Ascending aorta (tissue), 2 donors: ENCODE results near the gene MRPS5. TPM values are rescaled to one million over a fixed set of nuclear protein-coding genes. Genes with fewer than 3 reads are reported as not detected.

Source experiments
- DNase-seq, 2 donors: peaks; one replicate each; pipeline ENCODE4 v3.0.0-alpha.2; 2019; ENCODE audit warnings: low spot score in 2 of 2
- H3K27ac ChIP-seq, 2 donors: fragments of 200-600 bp; sonication (generic); one replicate each; pipeline ENCODE4 v1.5.1; 2016 to 2017; ENCODE audit warnings: mild to moderate bottlenecking in 1 of 2
- H3K27me3 ChIP-seq: fragments of 200-600 bp; sonication (generic); one replicate; pipeline ENCODE4 v1.5.1; 2017
- H3K36me3 ChIP-seq, 2 donors: fragments of 200-600 bp; sonication (generic); one replicate each; pipeline ENCODE4 v1.5.1; 2016
- H3K4me1 ChIP-seq, 2 donors: fragments of 200-600 bp; sonication (generic); one replicate each; pipeline ENCODE4 v1.5.1; 2016 to 2017; ENCODE audit warnings: mild to moderate bottlenecking in 1 of 2
- H3K4me3 ChIP-seq, 2 donors: fragments of 200-600 bp; sonication (generic); one replicate each; pipeline ENCODE4 v1.5.1; 2016 to 2017; ENCODE audit warnings: mild to moderate bottlenecking in 1 of 2
- H3K9me3 ChIP-seq, 2 donors: fragments of 200-600 bp; sonication (generic); one replicate each; pipeline ENCODE4 v1.5.1; 2016
- CTCF ChIP-seq, 3 experiments: fragments of 200-600 bp in 2 of 3; fragments of 450-650 bp in 1 of 3; sonication (generic) in 2 of 3; IDR thresholded peaks; one replicate each; pipeline ENCODE4 v1.5.1; 2016 to 2019; ENCODE audit warnings: antibody characterized with exemption in 3 of 3, mild to moderate bottlenecking in 1 of 3, moderate library complexity in 1 of 3
- intact Hi-C: fragments of 100-400 bp; cut with DNase I; formaldehyde crosslinking; loops from one replicate; pipeline ENCODE4 v1.15.1; 2023
- total RNA-seq: library from RNA; depleted of rRNA; stranded (reverse); fragments of >200 nt; gene quantifications from one replicate; pipeline ENCODE4 v1.1.0, GENCODE V29; 2016

MRPS5 gene
- total RNA-seq, result 30.1 TPM

- peak in 2 of 3 experiments; percentile 18 to 28 for TF ChIP-seq CTCF (IDR thresholded peaks at IDR 0.05)
- intact Hi-C loops, result loop anchor here (1.0 kb wide), 2 partner anchors 44 to 86 kb away; partner anchors contain the start of genes ZNF2 and ZNF892
- peak; percentile 26 to 89 for DNase-seq
- Histone ChIP-seq H3K27ac (peak within 1 kb of the TSS; percentile 94 to 98), H3K9me3 (no peaks in the 10 kb centered on the region), H3K27me3 (no peaks in the 10 kb centered on the region), H3K4me3 (peak within 1 kb of the TSS; percentile 87 to 99), H3K4me1 (peaks cover 9 to 13% of the 10 kb centered on the region in 2 donors), H3K36me3 (peaks cover 3% of the 10 kb centered on the region in 2 donors)
Measured at GRCh38 chr2:95121407-95122196, at the start of gene MRPS5. TSS of gene MRPS5 (minus strand) at chr2:95121808. CDS start at chr2:95121791, 17 bp downstream.

GRCh38 chr2:95166065-95166763, 44.6 kb upstream of the MRPS5 start:
- H3K4me1 ChIP-seq, result peaks cover 5 to 11% of the 10 kb centered on the region in 2 donors
- TF ChIP-seq CTCF (IDR thresholded peaks at IDR 0.05), result no peak
- intact Hi-C loops, result no loop called here
- H3K4me3 ChIP-seq, result peak overlapping the region; percentile 72 to 79
- peak overlapping the region; percentile 81 to 85 for H3K27ac ChIP-seq
- no peaks in the 10 kb centered on the region for H3K36me3 ChIP-seq
- no peaks in the 10 kb centered on the region for H3K27me3 ChIP-seq
- DNase-seq, result no peak
- no peaks in the 10 kb centered on the region for H3K9me3 ChIP-seq

GRCh38 chr2:95165371-95166064, 43.9 kb upstream of the MRPS5 start, which contains the start of gene ZNF2:
TSS of gene ZNF2 (plus strand) at chr2:95165809. CDS start at chr2:95176227, 10,418 bp downstream.
- Histone ChIP-seq H3K9me3 (no peaks in the 10 kb centered on the region), H3K27ac (peak within 1 kb of the TSS; percentile 81 to 85), H3K4me3 (peak within 1 kb of the TSS; percentile 72 to 79), H3K36me3 (no peaks in the 10 kb centered on the region), H3K4me1 (peaks cover 5 to 11% of the 10 kb centered on the region in 2 donors), H3K27me3 (no peaks in the 10 kb centered on the region)
- peak; percentile 92 to 99 for DNase-seq
- intact Hi-C loops, result loop anchor here (1.0 to 2.0 kb wide), 3 partner anchors 41 to 237 kb away; partner anchors contain the start of genes FAHD2A and ZNF892
- TF ChIP-seq CTCF (IDR thresholded peaks at IDR 0.05), result no peak

GRCh38 chr2:95165030-95165370, 43.4 kb upstream of the MRPS5 start:
- Histone ChIP-seq H3K36me3 (no peaks in the 10 kb centered on the region), H3K4me3 (peak overlapping the region; percentile 72 to 79), H3K4me1 (peaks cover 5 to 11% of the 10 kb centered on the region in 2 donors), H3K27ac (peak overlapping the region; percentile 81 to 85), H3K27me3 (no peaks in the 10 kb centered on the region), H3K9me3 (no peaks in the 10 kb centered on the region)
- DNase-seq, result no peak
- no peak for TF ChIP-seq CTCF (IDR thresholded peaks at IDR 0.05)
- intact Hi-C loops, result loop anchor here (1.0 to 2.0 kb wide), 3 partner anchors 42 to 237 kb away; partner anchors contain the start of genes FAHD2A and ZNF892

- Histone ChIP-seq H3K27me3 (no peaks in the 10 kb centered on the region), H3K36me3 (peaks cover 10 to 23% of the 10 kb centered on the region in 2 donors), H3K27ac (peak within 1 kb of the TSS; percentile 88), H3K9me3 (no peaks in the 10 kb centered on the region), H3K4me3 (peak within 1 kb of the TSS; percentile 72 to 79), H3K4me1 (peaks cover 4 to 15% of the 10 kb centered on the region in 2 donors)
- TF ChIP-seq CTCF (IDR thresholded peaks at IDR 0.05), result no peak
- peak in 1 of 2 donors; percentile 84 for DNase-seq
- intact Hi-C loops, result no loop called here
Measured at GRCh38 chr2:95159690-95160449, 38.3 kb upstream of the MRPS5 start, which contains the start of gene ZNF514. TSS of gene ZNF514 (minus strand) at chr2:95159848. CDS start at chr2:95153253, 6,595 bp downstream.
